GM11168 (cell line): ENCODE measurements around the gene PPM1L.
"Not testable (repeated sequence)": the region's sequence is repeated elsewhere in the genome, so short reads cannot be mapped to it uniquely, and the experiment has no call there.

ENCODE experiments used
- in situ Hi-C: fragments of 300-500 bp; cut with MboI; formaldehyde crosslinking; loops from one replicate; pipeline ENCODE4 v1.12.0; 2022; ENCODE audit warnings: low sequenced_read_pairs; ENCODE audit not compliant: unreplicated experiment

PPM1L gene

GRCh38 chr3:160968761-160969160, 212.7 kb downstream of the PPM1L start:
- in situ Hi-C loops = no loop called here

- in situ Hi-C loops = no loop called here
Measured at GRCh38 chr3:160973067-160973809, 217.2 kb downstream of the PPM1L start.

DNA sequence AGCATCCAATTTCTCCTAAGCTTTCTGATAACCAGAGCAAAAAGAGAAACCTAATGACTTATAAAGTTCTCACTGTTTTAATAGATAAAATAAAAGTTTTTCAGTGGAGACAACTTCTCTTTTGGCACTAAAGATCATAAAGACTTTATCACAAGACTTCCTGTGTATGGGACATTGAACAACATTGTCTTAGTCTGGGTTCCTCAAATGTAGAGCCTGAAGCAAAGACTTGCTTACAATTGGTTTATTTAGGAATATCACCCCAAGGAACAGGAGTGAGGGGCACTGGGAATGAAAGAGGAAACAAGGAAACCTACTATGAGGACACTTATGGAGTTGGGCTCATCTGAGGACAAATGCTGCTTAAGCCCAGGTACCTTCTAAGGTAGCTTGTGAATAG, 221.7 kb downstream of the PPM1L start:
- in situ Hi-C loops = no loop called here

GRCh38 chr3:160980740-160981139, 224.7 kb downstream of the PPM1L start:
- in situ Hi-C loops = no loop called here

GRCh38 chr3:160981217-160981938, 225.3 kb downstream of the PPM1L start:
- in situ Hi-C loops = no loop called here

- in situ Hi-C loops = no loop called here
Measured at GRCh38 chr3:160982491-160982890, 226.5 kb downstream of the PPM1L start.

DNA sequence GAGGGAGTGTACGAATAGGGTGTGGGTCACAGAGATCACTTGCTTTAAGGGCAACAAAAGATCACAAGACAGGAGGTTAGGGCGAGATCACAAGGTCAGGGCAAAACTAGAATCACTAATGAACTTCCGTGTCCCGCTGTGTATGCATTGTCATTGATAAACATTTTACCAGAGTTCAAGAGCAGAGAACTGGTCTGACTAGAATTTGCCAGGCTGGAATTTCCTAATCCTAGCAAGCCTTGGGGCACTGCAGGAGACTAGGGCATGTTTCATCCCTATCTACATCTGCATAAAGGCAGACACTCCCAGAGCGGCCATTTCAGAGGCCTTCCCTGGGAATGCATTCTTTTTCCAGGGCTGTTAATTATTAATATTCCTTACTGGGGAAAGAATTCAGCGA, 227.9 kb downstream of the PPM1L start:
- in situ Hi-C loops = not testable (repeated sequence)

DNA sequence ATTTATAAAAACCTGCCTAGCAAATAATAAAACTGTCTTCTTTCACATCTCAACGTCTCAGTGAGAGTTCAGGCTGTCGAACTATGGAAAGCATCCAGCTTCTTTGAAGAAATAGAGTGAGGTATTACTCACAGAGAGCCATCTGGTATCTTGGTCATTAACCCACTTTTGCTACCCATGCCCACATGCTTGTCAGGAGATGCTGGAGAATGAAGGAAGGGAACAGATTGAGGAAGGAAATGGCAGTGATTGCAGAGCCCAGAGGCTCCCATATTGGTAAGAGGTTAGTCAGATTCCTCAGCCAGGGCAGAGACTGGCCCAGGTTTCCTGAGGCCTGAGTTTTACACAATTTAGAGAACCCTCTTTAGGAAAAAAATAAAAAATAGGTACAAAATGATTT, 230.0 kb downstream of the PPM1L start:
- in situ Hi-C loops = no loop called here

DNA sequence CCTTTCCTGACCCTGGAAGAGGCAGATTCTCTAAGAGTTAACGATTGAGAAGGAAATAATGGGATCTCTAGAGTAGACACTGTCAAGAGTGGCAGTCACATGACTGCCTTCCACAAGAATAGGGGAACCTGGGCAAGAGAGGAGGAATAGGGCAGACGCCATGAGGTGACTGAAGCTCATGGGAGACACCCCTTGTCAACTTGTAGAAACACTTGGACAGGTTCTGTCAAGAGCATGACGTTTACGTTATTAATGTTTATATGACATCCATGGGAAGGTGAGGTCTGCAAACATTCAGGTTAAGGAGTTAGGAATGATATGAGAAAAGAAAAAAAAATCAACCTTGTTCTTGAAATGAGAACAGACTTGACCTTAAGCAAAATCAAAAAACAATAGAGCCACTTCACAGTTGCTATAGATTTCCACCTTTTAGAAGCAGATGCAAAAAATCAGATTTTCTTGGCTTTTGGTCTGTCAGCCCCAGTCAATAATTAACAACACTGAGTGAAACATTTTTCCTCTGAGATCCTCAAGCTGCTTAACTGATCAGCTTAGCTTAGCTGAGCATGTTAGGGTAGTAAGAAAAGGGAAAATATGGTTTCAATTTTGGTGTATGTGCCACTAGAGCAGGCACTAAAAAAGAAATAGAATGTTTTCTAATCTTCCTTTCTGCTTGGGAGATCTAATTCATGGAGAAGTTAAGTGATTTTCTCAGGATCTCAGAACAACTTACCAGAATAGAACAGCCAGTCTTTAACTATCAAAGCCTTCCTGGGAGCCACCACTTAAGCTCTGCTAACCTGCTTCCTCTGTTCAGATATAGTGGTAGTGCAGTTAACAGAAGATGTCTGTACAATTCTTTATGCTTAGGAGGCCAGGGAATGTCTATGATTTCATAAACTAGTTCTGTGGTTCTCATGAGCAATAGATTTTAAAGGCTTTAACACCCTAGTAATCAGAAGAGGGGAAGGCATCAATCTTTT, 232.2 kb downstream of the PPM1L start:
- in situ Hi-C loops = no loop called here

DNA sequence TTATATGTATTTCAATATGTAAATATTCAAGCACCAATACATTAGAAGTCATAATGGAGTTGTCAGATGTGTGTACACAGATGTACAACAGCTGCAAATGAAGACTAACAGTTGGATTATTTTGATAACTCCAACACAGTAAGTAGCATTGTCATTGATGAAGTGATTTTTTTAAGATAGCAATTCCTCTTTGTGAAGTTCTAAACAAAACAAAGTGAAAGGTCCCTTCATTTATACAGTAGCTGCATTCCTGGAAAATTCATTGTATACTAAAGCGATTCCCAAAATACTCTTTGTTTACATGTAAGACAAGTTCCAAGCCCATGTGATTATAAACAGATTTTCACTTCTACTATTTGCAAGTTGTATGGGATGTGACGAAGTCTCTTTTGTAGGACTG, 234.4 kb downstream of the PPM1L start:
- in situ Hi-C loops = no loop called here

- in situ Hi-C loops = no loop called here
Measured at GRCh38 chr3:160992712-160993111, 236.7 kb downstream of the PPM1L start.

DNA sequence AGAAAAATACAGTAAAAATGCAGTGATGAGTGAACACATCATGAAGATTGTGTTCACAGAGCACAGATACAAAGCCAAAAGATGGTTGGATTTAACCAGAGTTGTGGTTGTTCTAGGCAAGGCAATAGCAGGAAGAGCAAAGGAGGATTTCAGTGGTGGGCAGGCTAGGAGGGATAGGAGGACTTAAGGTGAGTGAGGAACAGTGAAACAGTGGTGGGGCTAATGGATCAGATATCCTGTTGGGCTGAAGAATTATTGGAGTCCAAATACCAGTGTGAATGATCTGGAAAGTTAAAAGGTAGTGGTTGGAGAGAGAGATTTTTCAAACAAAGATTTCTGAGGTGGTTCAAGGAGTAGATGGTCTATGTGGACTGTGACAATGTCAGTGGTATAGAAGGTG, 240.8 kb downstream of the PPM1L start:
- in situ Hi-C loops = no loop called here

DNA sequence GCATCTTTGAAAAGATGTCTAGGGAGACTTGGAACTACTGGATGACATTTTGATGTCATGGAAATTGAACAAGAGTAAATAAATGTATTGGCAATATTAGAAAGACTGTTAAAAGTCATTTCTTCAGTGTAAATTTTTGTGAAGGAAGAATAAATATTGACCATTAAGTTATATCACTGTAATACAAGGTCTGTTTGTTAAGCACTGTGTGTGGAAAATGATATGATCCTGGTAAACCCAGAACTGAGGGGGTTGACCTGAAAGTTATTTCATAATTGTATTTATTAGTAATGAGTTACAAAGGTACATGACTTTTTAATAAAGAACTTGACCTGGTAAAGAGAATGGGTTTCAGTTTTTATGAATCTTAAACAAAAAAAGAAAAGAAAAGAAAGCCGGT, 242.6 kb downstream of the PPM1L start:
- in situ Hi-C loops = no loop called here

- in situ Hi-C loops = no loop called here
Measured at GRCh38 chr3:160999274-160999673, 243.2 kb downstream of the PPM1L start.

GRCh38 chr3:161008086-161008485, 252.1 kb downstream of the PPM1L start:
- in situ Hi-C loops = no loop called here

DNA sequence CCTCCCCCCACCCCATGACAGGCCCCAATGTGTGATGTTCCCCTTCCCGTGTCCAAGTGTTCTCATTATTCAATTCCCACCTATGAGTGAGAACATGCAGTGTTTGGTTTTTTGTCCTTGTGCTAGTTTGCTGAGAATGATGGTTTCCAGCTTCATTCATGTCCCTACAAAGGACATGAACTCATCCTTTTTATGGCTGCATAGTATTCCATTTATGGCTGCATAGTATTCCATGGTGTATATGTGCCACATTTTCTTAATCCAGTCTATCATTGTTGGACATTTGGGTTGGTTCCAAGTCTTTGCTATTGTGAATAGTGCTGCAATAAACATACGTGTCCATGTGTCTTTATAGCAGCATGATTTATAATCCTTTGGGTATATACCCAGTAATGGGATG, 254.1 kb downstream of the PPM1L start:
- in situ Hi-C loops = not testable (repeated sequence)

GRCh38 chr3:161014843-161015749, 259.1 kb downstream of the PPM1L start:
- in situ Hi-C loops = no loop called here

DNA sequence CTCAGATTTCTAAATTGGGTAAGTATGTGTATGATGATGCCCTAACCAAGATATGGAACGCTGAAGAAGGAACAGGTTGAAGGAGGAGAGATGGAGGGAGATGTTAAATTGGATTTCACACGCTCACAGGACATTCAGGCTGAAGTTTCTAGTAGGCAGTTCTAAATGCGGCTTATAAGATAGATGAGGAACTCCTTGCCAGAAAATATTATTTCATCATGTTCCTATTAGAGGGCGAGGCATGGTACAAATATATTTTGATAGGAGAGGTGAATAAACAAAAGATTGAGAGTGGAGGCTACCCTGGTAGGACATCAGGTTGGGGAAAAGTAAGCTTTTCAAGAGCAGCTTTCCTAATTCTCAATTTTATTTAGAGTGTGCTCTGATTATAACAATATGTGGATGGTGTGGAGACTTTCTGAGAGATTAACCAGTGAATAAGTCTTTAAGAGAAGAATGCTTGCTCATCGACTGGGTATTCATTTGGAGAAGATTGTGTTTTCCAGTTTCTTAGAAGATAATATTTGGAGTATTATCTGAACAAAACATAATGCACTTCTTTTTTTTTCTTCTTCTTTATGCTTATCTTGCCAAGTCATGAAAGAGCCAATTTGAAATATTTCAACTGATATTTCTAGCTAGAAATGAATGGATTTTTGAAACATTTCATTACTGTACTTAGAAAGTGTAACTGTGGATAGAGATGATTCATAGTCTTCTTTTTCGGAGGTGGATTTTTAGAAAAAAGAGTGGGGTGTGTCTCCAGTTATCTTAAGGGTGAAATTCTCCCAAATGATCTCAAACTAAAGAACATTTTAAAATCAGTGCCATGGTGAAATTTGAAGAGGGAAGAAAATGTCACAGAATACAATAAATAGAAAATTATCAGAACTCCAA, 260.6 kb downstream of the PPM1L start:
- in situ Hi-C loops = no loop called here

- in situ Hi-C loops = no loop called here
Measured at GRCh38 chr3:161017971-161018370, 261.9 kb downstream of the PPM1L start.
